GM21717 (cell line): ENCODE results near the gene RBFOX2.
"Not testable (repeated sequence)": the region's sequence is repeated elsewhere in the genome, so short reads cannot be mapped to it uniquely, and the experiment has no call there.

Experiments used
- ATAC-seq: cut with Tn5 transposase; IDR thresholded peaks from one replicate; pipeline ENCODE4 v1.9.1; 2021; ENCODE audit warnings: mild to moderate bottlenecking, moderate library complexity; ENCODE audit not compliant: unreplicated experiment

The RBFOX2 gene

DNA sequence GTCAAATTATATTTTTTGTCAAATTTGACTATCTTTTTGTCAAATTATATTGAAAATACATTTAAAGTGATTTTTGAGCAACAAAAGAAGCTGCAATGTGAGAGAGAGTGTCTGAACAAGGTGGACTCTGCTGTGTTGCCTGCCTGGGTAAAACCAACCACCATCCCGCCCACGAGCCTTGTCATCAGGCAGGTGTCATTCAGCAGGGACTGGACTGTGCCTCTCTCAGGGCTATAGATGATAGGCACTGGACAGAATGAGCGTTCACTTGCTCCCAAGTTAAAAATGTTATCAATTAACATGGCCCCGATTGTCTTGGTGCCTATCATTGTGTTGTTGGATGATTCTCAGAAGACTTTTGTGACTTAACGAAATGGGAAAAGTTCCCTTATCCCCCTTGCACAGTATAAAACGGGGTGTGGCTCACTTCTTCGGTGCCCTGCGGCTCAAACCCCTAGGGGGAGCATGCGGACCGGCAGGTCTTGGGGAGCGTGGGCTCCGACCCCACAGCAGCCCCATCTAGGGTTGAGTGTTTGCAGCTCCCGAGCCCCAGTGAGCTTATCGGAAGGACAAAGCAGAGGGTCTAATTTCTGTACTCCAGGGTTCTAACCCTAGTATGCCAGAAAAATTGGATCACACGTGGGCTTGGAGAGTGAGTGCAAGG is 309.3 kb downstream of the RBFOX2 start:
- ATAC-seq = no peak

DNA sequence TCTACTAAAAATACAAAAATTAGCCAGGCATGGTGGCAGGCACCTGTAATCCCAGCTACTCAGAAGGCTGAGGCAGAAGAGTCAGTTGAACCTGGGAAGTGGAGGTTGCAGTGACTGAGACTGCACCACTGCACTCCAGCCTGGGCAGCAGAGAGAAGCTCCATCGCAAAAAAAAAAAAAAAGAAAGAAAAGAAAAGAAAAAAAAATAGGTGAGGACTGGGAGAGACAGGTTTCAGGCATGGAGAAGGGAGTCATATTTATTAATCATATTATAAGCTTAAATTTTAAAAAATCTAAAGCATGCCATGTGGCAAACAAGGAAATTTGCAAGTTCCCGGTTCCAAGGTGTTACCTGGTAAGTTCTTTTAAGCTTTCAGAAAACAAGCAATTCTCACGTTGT is 311.1 kb downstream of the RBFOX2 start, which contains the start of gene APOL5:
TSS of gene APOL5 (plus strand) at position 301 of the 400 bp plus-strand sequence. CDS start at position 301, 0 bp downstream.
- ATAC-seq = no peak

DNA sequence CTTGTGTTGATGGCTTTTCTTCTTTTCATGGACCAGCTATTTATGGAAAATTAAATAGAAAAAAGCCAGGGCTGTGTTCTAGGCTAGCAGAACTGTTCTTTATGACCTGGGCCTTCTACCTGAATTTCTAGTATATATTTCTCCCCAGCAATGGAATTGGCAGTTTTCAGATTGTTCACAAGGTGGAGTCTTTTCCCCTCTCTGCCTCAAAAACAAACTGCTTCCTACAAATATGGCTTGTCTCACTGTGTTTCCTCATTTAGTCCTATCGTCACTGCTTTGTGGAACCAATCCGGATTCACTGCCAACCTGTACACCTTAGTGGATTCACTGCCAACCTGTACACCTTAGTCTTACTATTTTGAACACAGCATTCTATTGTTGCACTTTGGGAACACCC is 316.0 kb downstream of the RBFOX2 start:
- no peak for ATAC-seq

DNA sequence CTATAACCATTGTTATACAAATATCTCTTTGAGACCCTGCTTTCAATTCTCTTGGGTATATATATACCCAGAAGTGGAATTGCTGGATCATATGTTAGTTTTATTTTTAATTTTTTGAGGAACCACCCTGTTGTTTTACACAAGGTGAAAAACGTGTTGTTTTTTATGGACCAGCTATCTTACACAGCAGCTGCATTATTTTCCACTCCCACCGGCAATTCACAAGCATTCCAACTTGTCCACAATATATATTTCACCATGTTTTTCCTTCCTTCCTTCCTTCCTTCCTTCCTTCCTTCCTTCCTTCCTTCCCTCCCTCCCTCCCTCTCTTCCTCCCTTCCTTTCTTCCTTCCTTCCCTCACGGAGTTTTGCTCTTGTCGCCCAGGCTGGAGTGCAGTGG is 317.3 kb downstream of the RBFOX2 start:
- ATAC-seq = no peak

DNA sequence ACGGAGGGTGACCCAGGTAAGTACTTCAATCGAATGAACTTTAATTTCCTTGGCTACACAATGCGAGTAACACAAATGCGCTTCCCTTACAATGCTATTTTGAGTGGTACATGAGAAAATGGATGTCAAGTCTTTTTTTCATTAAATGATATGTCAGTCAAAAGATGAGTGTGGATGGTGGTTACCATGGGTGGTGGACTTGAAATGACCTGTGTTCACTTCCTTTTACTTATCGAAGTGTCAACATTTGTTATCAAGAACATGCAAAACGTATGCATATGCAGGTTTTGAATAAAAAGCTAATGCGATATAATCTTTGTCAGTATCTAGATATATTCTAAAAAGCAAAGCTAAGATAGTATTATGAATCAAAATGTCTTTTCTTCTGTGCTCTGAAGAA is 319.7 kb downstream of the RBFOX2 start:
- ATAC-seq = no peak

DNA sequence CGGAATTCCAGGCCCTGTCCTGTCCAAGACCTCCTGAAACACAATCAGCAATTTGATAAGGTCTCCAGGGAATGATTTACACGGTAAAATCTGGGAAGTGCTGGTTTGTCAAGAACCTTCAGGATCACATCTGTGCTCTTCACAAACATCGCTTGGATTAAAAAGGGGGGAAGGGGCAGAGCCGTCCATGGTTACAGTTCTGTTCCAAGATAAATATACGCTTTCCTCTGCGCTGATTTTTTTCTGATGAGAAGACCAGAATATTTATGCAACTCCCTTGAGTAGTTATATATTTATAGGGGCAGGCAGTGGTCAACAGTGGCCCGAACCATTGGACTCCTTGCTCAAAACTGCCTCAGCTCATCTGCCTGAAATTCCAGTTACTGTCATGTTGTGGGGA is 320.2 kb downstream of the RBFOX2 start:
- no peak for ATAC-seq

DNA sequence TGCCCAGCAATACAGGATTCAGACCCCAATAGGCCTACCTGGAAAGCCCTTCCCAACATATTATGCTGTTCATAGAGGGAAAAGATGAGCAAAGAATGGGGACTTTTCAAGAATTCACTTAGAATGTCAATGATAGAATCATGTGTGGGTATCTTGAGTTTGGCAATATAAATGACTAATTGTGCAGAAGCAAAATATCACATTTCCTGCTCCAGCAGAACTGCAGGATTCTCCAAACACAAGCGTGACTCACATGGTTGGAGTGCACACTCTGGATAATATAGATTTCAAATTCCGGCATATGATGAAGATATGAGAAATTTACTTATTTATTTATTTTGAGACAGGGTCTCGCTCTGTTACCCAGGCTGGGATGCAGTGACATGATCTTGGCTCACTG is 323.5 kb downstream of the RBFOX2 start:
- no peak for ATAC-seq

DNA sequence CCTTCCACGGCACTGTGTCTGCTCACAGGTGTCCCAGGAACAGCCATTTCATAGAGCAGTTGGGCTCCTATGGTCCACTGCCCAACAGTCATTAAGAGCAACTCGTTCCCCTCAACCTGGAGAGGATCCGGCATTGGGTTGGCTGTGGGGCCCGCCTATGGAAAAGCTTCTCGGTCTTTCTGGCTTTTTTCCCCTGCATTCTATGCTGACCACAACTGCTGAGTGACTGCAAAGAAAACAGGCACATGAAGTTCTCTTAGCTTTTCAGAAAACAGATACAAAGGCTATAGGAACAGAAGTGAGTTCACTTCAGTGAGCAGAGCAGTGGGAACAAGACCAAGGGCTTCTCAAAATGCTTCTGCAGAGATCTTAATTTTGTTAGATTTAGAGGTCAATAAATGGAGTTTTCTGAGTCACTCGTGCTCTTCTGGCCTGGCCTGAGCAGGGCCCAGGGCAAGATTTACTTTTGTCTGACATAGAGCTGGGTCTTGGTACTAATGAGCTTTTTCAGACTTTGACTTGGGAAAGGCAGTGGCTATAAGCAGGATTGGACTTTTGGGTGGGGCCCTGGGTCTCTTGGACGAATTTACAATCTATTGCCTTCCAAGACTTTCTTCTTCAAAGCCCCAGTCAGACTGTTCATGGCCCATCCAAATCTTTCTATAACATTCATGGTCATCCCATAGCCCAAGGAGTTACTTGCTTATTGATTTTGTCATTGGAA is 324.6 kb downstream of the RBFOX2 start:
- no peak for ATAC-seq

DNA sequence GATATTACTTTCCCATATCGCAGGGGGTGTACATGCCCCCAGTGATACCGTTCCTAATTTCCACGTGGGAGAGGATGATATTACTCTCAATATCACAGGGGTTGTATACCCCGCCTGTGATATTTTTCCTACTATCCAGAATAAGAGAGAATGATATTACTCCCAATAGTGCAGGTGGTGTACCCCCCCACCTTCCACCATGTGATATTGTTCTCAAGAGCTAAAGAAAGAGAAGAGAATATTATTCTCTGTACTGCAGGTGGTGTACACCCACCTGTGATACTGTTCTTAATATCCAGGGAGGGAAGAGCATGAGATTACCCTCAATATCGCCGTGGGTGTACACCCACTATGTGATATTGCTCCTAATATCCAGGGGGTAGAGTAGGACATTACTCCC is 328.8 kb downstream of the RBFOX2 start:
- ATAC-seq = not testable (repeated sequence)

DNA sequence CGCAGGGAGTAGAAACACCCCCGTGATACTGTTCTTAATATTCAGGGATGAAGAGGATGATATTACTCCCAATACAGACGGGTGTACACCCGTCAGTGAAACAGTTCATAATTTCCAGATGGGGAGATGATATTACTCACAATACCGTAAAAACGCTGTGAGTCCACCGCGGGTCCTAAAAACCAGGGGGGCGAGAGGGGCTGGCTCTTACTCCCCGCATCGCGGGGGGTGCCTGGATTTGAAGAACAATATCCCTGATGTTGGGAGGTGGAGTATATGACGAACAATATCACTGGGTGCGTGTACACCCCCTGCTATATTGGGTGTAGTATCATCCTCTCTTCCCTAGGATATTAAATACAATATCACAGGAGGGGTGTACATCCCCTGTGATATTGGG is 331.5 kb downstream of the RBFOX2 start:
- no peak for ATAC-seq

DNA sequence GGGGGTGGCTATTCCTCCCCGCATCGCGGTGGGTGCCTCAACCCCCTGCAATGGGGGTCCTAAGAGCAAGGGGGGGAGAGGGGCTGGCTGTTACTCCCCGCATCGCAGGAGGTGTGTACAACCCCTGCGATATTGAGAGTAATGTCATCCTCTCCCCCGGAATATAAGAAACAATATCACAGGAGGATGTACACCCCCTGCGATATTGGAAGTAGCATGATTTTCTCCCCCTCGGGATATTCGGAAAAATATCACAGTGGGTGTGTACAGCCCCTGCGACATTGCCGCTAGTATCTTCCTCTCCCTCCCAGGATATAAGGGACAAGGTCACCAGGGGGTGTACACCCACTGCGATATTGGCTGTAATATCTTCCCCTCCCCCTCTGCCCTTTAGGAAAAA is 333.4 kb downstream of the RBFOX2 start:
- ATAC-seq = no peak

DNA sequence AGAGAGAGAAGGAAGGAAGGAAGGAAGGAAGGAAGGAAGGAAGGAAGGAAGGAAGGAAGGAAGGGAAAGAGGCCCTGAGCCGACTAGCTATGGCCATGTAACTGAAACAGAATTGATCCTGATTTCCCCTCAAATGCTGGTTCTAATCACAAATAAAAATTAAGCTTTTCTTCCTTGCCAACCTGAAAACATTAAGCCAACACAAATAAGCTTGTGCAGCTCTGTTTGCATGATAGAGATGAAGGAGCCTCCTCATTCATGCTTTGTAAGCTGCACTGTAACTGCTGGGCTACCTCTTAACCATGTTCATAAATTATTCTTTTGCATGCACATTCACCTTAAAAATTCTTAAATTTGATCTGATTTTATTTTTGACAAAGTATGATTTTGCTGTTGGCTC is 338.6 kb downstream of the RBFOX2 start:
- ATAC-seq = no peak

DNA sequence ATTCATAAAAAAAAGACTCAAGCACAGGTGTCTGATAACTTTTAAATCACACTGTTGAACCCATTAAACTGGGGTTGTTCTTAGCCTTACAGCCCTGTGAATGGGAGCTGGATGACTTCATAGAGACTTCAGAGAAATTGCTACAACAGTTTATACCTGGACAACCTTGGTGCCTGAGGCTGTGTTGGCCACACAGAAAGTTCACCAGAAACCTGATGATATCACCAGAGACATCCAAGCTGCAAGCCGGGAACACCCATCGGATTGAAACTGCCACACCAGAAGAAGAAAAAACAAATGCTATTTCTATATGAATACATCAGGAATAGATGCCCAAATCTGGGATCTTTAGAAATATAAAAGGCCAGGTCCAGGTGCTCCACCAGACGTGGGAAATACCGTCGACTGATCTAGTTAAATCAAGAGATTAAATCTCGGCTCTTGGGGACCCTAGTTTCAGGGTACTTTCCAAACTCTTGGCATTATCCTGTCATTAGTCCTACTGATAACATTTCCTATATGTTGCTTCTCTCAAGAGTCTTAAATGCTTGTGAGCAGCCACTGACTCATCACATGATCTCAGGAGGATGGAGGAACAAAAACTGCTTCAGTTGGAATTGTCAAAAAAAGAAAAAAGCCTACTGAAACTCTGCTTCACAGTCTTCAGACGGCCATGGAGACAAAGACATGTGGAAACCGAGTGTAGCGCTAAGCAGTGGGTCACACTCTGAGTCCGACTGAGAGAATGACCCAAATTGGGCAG is 339.5 kb downstream of the RBFOX2 start:
- ATAC-seq = no peak
